C4-2B (cell line): ENCODE measurements around the gene C1orf159.
"Not testable (repeated sequence)": the region's sequence is repeated elsewhere in the genome, so short reads cannot be mapped to it uniquely, and the experiment has no call there.

Source experiments
- CTCF ChIP-seq: fragments of 450-650 bp; conservative IDR thresholded peaks from 2 replicates; pipeline ENCODE4 v1.5.1; 2017; ENCODE audit warnings: mild to moderate bottlenecking
- ZFX ChIP-seq: fragments of 450-650 bp; IDR thresholded peaks from 2 replicates; pipeline ENCODE4 v1.6.1; 2017

DNA sequence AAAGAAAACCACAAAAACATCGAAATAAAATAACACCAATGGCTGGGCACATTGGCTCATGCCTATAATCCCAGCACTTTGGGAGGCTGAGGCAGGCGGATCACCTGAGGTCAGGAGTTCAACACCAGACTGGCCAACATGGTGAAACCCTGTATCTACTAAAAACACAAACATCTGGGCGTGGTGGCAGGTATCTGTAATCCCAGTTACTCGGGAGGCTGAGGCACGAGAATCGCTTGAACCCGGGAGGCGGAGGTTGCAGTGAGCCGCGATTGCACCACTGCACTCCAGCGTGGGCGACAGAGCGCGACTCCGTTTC is 58.2 kb downstream of the C1orf159 start:
- not testable (repeated sequence) for TF ChIP-seq CTCF, ZFX
